Activated naive CD4-positive, alpha-beta T cell treated with anti-CD3 and anti-CD28 coated beads for 36 hours (primary cell): ENCODE measurements around the gene CCDC40. TPM values are rescaled to one million over a fixed set of nuclear protein-coding genes. Genes with fewer than 3 reads are reported as not detected.
"Not testable (repeated sequence)": the region's sequence is repeated elsewhere in the genome, so short reads cannot be mapped to it uniquely, and the experiment has no call there.

Experiments used
- CTCF ChIA-PET: fragments of 350-600 bp; sonication (Branson Sonifier 250); formaldehyde crosslinking; loops from one replicate; lab custom pipeline; 2021; ENCODE audit warnings: antibody characterized with exemption; lab: Charles Lee
- DNase-seq: peaks from one replicate; pipeline ENCODE4 v3.0.0-alpha.2; 2020
- H3K27ac Mint-ChIP-seq: one replicate; pipeline ENCODE4 v1.8.0; 2021; ENCODE audit warnings: mild to moderate bottlenecking, mixed read lengths
- H3K27me3 Mint-ChIP-seq: one replicate; pipeline ENCODE4 v1.8.0; 2021; ENCODE audit warnings: low read depth, mixed read lengths
- H3K36me3 Mint-ChIP-seq: one replicate; pipeline ENCODE4 v1.8.0; 2021; ENCODE audit warnings: low read depth, mixed read lengths
- H3K4me1 Mint-ChIP-seq: one replicate; pipeline ENCODE4 v1.8.0; 2021; ENCODE audit warnings: low read depth, mixed read lengths
- H3K4me3 Mint-ChIP-seq: one replicate; pipeline ENCODE4 v1.8.0; 2021; ENCODE audit warnings: mild to moderate bottlenecking, moderate library complexity, mixed read lengths
- H3K9me3 Mint-ChIP-seq: one replicate; pipeline ENCODE4 v1.8.0; 2021; ENCODE audit warnings: mixed read lengths
- intact Hi-C: fragments of 100-400 bp; cut with micrococcal nuclease; formaldehyde crosslinking; loops from one replicate; pipeline ENCODE4 v1.15.1; 2023
- total RNA-seq, 2 experiments: library from RNA; stranded (reverse); gene quantifications; one replicate each; pipeline ENCODE4 v1.2.3, GENCODE V29; 2021

CCDC40 gene
- total RNA-seq, 2 experiments from 2014 or later = 0.32 TPM; not detected in 1

DNA sequence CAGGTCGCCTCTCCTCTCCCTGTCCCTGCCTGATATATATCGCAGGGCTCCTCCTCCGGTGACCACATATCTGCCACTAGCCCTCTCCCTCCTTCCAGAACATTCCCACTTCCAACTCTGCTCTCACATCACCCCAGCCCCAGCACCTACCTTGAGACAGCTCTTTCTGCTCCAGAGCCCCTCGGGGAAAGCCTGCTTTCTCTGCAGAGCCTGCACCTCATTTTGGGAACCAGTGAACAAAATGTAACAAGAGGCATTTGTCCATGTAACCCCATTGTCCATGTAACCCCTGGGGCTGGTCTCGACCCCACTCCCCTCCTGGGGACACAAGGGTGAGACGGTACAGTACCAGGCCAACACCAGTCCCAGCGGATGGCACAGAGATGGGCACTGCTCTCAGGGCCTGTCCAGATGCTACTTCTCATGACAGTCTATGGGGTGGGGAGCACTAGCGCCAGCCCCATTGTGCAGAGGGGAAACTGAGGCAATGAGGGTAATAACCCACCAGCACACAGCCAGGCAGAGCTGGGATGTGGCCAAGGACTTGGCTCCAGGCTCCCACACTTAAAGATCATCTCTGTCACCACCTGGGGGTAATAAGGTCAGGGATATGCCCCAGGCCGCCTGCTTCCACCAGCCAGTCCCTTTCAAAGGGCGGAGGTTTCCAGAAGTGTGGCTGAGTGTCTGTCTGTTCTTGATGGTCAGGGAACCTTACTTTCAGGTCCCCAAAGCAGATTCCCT is 43.6 kb upstream of the CCDC40 start:
- H3K36me3 Mint-ChIP-seq = peaks cover 10% of the 10 kb centered on the region
- DNase-seq = peak; percentile 25
- H3K4me3 Mint-ChIP-seq = peak overlapping the region; percentile 86
- no peaks in the 10 kb centered on the region for H3K27me3 Mint-ChIP-seq
- H3K4me1 Mint-ChIP-seq = peaks cover 54% of the 10 kb centered on the region
- CTCF ChIA-PET = interaction anchor here (0.9 to 2.5 kb wide), 6 partner anchors 12 to 247 kb away, joined by 3 to 21 read pairs (median 8); partner anchors contain the start of gene GAA
- peak overlapping the region; percentile 91 for H3K27ac Mint-ChIP-seq
- H3K9me3 Mint-ChIP-seq = no peaks in the 10 kb centered on the region
- intact Hi-C loops = loop anchor here (1.0 to 10.0 kb wide), 5 partner anchors 62 to 1218 kb away; no protein-coding TSS in a partner anchor

DNA sequence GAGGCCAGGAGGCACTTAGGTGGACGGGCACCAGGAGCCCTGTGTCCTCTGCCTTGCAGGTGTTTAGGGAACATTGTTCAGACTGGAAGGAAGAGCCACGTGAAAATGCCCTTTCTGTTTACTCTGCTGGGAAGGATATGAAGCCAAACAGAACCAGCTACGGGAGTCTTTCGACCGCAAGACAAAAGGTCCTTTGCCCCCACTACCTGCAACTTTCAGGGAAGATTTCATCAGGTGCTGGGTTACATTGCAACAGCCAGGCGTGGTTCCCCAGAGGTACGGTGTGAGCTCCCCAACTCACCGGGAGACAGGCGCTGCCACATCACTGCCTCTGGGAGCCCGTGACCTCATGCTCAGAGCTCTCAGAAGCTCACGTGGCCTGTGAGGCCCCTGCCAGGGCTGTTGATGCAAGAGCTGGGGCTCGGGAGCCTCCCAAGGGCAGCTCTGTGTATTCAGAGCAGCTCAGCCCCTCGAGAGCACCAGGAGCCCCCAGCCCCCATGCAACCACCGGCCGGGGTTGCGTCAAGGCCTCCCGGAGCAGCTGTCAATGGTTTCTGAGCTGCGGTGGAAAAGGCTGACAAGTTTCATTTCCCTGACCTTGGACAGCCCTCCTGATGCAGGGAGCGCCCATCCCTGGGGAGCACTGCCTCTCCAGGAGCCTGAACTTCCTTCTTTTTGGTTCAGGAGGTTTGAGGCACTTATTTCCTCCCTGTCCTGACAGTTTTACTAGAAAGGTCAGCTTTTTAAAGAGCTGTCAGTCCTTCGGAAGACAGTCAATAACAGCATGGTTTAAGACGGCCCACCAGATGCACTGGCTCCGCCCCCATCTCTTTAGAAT is 42.8 kb upstream of the CCDC40 start:
- peaks cover 11% of the 10 kb centered on the region for H3K36me3 Mint-ChIP-seq
- H3K4me3 Mint-ChIP-seq = peak overlapping the region; percentile 86
- peaks cover 56% of the 10 kb centered on the region for H3K4me1 Mint-ChIP-seq
- DNase-seq = peak; percentile 94
- H3K27ac Mint-ChIP-seq = peak overlapping the region; percentile 91
- H3K27me3 Mint-ChIP-seq = no peaks in the 10 kb centered on the region
- no peaks in the 10 kb centered on the region for H3K9me3 Mint-ChIP-seq
- intact Hi-C loops = loop anchor here (1.0 to 10.0 kb wide), 4 partner anchors 62 to 1219 kb away; no protein-coding TSS in a partner anchor
- CTCF ChIA-PET = interaction anchor here (0.9 to 2.5 kb wide), 6 partner anchors 11 to 248 kb away, joined by 3 to 21 read pairs (median 8); partner anchors contain the start of gene GAA

DNA sequence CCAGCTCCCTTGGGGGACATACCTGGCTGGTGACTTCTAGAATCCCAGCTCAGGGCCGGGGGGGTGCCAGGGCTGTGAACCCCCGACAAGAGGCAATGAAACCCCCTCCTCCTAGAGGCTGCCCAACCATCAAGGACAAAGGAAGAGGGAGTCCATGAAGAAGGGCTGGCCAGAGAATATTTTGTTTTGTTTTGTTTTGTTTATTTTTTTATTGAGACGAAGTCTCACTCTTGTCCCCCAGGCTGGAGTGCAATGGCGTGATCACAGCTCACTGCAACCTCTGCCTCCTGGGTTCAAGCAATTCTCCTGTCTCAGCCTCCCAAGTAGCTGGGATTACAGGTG is 42.2 kb upstream of the CCDC40 start:
- H3K27me3 Mint-ChIP-seq, H3K9me3 Mint-ChIP-seq, DNase-seq, H3K4me3 Mint-ChIP-seq: not testable (repeated sequence)
- CTCF ChIA-PET = interaction anchor here (0.9 to 2.5 kb wide), 5 partner anchors 11 to 248 kb away, joined by 3 to 21 read pairs (median 12); partner anchors contain the start of gene GAA
- Mint-ChIP-seq H3K4me1 (peaks cover 58% of the 10 kb centered on the region), H3K36me3 (peaks cover 11% of the 10 kb centered on the region), H3K27ac (peak overlapping the region; percentile 91)
- intact Hi-C loops = loop anchor here (10.0 kb wide), 1 partner anchor 1219 kb away; no protein-coding TSS in a partner anchor

DNA sequence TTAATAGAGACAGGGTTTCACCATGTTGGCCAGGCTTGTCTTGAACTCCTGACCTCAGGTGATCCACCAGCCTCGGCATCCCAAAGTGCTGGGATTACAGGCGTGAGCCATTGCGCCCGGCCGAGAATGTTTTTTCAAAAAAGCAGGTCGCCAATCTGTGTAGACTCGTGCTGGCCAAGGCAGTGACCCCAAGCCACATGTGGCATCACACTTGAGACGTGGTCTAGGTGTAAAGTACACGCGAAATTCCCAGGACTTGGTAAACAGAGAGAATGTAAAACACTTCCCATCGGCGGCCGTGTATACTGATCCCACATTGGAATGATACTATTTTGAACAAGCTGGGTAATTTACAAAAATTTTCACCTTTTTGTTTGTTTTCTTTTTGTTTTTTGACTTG is 41.8 kb upstream of the CCDC40 start:
- DNase-seq = no peak
- Mint-ChIP-seq H3K4me1 (peaks cover 58% of the 10 kb centered on the region), H3K27ac (peak overlapping the region; percentile 97)

DNA sequence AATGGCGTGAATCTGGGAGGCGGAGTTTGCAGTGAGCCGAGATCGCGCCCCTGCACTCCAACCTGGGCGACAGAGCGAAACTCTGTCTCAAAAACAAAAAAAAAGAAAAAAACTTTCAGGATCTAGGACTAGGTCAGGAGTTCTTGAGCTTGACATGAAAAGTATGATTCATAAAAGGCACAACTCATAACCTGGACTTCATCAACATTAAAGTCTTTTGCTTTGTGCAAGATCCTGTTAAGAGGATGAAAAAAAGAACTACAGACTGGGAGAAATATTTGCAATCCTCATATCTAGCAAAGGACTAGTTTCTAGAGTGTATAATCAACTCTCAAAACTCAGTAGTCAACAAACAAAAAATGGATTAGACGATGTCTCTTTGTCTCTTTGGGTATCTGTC is 40.7 kb upstream of the CCDC40 start:
- intact Hi-C loops = loop anchor here (2.0 to 10.0 kb wide), 3 partner anchors 259 to 1221 kb away; no protein-coding TSS in a partner anchor
- Mint-ChIP-seq H3K4me3 (no peak overlapping the region), H3K36me3 (peaks cover 11% of the 10 kb centered on the region), H3K4me1 (peaks cover 59% of the 10 kb centered on the region), H3K27me3 (no peaks in the 10 kb centered on the region), H3K9me3 (no peaks in the 10 kb centered on the region), H3K27ac (peak overlapping the region; percentile 97)
- DNase-seq = no peak
- CTCF ChIA-PET = interaction anchor here (0.7 kb wide), 1 partner anchor 250 kb away, joined by 3 read pairs; no protein-coding TSS in a partner anchor

More for the DNA sequence above, 41.8 kb upstream of the CCDC40 start:
- intact Hi-C loops = loop anchor here (5.0 to 10.0 kb wide), 2 partner anchors 898 to 1220 kb away; no protein-coding TSS in a partner anchor
- Mint-ChIP-seq H3K9me3 (no peaks in the 10 kb centered on the region), H3K27me3 (no peaks in the 10 kb centered on the region), H3K4me3 (no peak overlapping the region), H3K36me3 (peaks cover 11% of the 10 kb centered on the region)
- CTCF ChIA-PET = interaction anchor here (0.6 to 2.5 kb wide), 6 partner anchors 10 to 249 kb away, joined by 3 to 21 read pairs (median 9); partner anchors contain the start of gene GAA

DNA sequence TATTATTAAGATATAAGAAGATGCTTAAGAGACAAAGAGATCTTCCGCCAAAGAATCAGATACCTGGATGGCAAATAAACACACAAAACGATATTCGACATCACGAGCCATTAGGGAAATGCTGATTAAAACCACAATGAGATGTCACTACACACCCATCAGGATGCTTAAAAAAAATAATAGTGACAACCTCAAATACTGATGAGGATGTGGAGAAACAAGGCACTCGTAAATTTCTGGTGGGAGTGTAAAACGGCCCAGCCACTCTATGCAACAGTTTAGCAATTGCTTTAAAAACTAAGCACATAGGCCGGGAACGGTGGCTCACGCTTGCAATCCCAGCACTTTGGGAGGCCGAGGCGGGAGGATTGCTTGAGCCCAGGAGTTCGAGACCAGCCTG is 40.2 kb upstream of the CCDC40 start:
- DNase-seq = no peak
- Mint-ChIP-seq H3K27me3 (no peaks in the 10 kb centered on the region), H3K4me1 (peaks cover 59% of the 10 kb centered on the region), H3K36me3 (peaks cover 11% of the 10 kb centered on the region), H3K9me3 (no peaks in the 10 kb centered on the region), H3K27ac (peak overlapping the region; percentile 97), H3K4me3 (no peak overlapping the region)
- intact Hi-C loops = loop anchor here (2.0 to 10.0 kb wide), 3 partner anchors 259 to 1221 kb away; no protein-coding TSS in a partner anchor
- CTCF ChIA-PET = interaction anchor here (0.7 to 5.1 kb wide), 2 partner anchors 11 to 250 kb away, joined by 3 to 45 read pairs; no protein-coding TSS in a partner anchor

DNA sequence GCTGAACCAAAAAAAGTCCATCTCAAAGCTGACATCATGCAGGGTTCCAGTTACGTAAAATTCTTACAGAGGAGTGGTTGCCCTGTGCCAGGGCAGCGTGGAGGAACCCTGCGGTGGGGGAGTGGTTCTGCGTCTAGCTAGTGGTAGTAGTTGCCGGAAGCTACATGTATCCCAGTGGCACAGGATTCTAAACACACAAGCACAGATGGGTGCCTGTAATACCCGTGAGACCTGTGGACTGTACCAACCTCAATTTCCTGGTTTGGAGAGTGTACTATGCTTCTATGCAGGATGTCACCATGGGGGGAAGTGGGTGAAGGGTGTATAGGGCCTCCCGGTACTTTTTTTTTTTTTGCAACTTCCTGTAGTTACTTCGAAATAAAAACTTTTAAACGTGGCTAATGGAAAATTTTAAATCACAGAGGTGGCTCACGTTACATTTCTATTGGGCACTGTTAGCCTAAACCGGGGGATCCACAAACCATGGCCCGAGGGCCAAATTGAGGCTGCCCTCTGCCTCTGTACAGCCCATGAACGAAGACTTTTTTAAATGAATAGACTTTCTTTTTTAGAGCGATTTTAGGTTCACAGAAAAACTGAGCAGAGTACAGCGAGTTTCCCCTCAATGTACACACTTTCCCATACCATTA is 39.3 kb upstream of the CCDC40 start:
- intact Hi-C loops = loop anchor here (1.0 to 10.0 kb wide), 6 partner anchors 158 to 1222 kb away; partner anchors contain the start of genes CBX4 and CBX8
- H3K36me3 Mint-ChIP-seq = peaks cover 11% of the 10 kb centered on the region
- no peaks in the 10 kb centered on the region for H3K27me3 Mint-ChIP-seq
- H3K27ac Mint-ChIP-seq = peak overlapping the region; percentile 97
- H3K4me1 Mint-ChIP-seq = peaks cover 59% of the 10 kb centered on the region
- H3K9me3 Mint-ChIP-seq = no peaks in the 10 kb centered on the region
- CTCF ChIA-PET = interaction anchor here (5.1 kb wide), 1 partner anchor 10 kb away, joined by 45 read pairs; no protein-coding TSS in a partner anchor
- peak overlapping the region; percentile 68 for H3K4me3 Mint-ChIP-seq
- peak; percentile 92 for DNase-seq

DNA sequence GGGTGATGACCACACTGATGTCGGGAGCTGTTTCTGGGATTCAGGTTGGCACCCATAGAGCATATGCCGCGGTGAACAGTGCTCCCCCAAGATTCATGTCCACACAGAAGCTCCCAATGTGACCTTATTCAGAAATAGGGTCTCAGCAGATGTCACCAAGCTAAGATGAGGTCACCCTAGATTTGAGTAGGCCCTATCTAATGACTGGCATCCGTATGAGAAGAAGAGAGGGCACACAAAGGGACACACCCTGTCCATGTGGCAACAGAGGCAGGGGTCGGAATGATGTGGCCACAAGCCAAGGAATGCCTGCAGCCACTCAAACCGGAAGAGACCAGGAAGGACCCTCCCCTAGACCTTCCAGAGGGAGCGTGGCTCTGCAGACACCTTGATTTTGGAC is 36.3 kb upstream of the CCDC40 start:
- DNase-seq = no peak
- CTCF ChIA-PET = interaction anchor here (0.7 to 5.1 kb wide), 3 partner anchors 7 to 101 kb away, joined by 3 to 45 read pairs (median 5); partner anchors contain the start of gene GAA
- H3K4me1 Mint-ChIP-seq = peaks cover 37% of the 10 kb centered on the region
- H3K27ac Mint-ChIP-seq = peak overlapping the region; percentile 34
- H3K4me3 Mint-ChIP-seq = no peak overlapping the region
- no peaks in the 10 kb centered on the region for H3K9me3 Mint-ChIP-seq
- intact Hi-C loops = no loop called here
- no peaks in the 10 kb centered on the region for H3K27me3 Mint-ChIP-seq
- H3K36me3 Mint-ChIP-seq = peaks cover 3% of the 10 kb centered on the region

DNA sequence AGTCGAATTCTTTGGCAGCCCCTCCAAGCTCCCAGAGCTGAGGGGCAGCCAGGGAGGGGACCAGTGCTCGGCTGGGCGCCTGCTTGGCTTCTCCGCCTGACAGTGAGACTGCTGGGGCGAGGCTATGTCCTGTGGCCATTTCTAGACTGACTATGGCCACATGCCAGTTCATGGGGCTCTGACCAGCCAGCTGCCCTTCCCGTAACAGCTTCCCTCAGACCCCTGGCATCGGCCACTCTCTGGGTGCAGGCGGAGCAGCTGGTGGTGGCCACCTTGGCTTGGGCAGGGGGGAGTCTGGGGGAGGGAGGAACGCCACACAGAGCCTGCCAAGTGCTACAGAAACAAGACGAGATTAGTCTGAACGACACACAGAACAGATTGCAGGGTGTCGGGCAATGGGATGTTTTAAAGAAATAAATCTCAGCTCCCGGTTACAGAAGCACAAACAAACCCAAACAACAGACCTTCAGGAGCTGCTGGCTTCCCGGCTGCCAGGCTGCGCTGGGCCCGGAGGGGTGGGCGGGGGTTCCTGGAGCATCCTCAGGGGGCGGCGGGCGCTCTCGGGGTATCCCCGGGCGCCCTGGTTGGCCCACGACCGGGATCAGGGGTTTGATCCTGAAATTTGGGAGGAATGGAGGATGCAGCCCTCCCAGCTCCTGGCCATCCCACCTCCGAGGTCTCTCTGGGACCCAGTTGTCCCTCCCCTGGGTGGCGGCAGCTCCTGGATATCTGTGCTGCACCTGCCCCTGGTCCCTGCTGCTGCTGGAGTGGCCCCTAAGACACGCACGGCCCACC is 35.3 kb upstream of the CCDC40 start:
- Mint-ChIP-seq H3K27ac (no peak overlapping the region), H3K36me3 (peaks cover 2% of the 10 kb centered on the region), H3K4me1 (peaks cover 32% of the 10 kb centered on the region), H3K9me3 (no peaks in the 10 kb centered on the region), H3K27me3 (no peaks in the 10 kb centered on the region), H3K4me3 (no peak overlapping the region)
- intact Hi-C loops = no loop called here
- DNase-seq = no peak
- CTCF ChIA-PET = interaction anchor here (5.1 kb wide), 1 partner anchor 6 kb away, joined by 45 read pairs; no protein-coding TSS in a partner anchor

DNA sequence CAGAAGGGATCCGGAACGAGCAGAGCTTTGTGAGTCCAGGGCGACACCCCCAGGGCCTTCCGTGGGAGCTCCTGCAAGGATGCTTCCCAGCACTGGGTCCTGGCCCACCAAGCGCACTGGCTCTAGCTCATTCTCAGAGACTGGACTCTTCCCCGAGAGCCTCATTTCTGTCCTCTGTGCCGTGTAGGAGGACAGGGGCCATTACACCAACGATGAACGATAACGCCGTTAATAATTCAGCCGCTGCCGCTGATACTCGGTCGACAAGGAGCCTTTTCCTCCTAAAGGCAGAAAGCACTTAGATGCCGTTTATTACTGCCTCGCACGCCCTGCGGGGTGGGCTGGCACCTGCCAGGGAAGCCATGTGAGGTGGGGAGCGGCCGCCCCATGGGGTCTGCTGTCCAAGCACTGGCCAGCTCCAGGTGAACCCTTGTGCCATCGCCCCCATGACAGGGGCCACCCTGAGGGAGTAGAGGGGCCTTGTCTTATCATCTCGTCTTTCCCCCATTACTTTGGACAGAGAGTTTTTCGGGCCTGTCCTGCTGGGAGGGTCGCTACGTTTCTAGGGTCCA is 34.3 kb upstream of the CCDC40 start:
- no peak for DNase-seq
- H3K4me1 Mint-ChIP-seq = peaks cover 23% of the 10 kb centered on the region
- CTCF ChIA-PET = no interaction called here
- H3K27me3 Mint-ChIP-seq = no peaks in the 10 kb centered on the region
- no peaks in the 10 kb centered on the region for H3K9me3 Mint-ChIP-seq
- no peak overlapping the region for H3K27ac Mint-ChIP-seq
- peaks cover 2% of the 10 kb centered on the region for H3K36me3 Mint-ChIP-seq
- intact Hi-C loops = no loop called here
- H3K4me3 Mint-ChIP-seq = no peak overlapping the region
